ACC112 (cell line): ENCODE results near the gene SPATA13.

ENCODE experiments used
- H2AFZ ChIP-seq: fragments of 200-600 bp; sonication (generic); one replicate; pipeline ENCODE4 v1.6.0; 2017; ENCODE audit warnings: antibody characterized with exemption, low read length; ENCODE audit not compliant: unreplicated experiment
- H3K27ac ChIP-seq: fragments of 200-600 bp; sonication (generic); 2 replicates; pipeline ENCODE4 v1.5.1; 2014; ENCODE audit warnings: low read depth, mild to moderate bottlenecking, antibody characterized with exemption, low read length, moderate library complexity
- H3K27me3 ChIP-seq: fragments of 200-600 bp; sonication (generic); 2 replicates; pipeline ENCODE4 v1.6.1; 2014; ENCODE audit warnings: mild to moderate bottlenecking, antibody characterized with exemption, low read length, moderate library complexity, mixed read lengths; ENCODE audit not compliant: insufficient read depth
- H3K36me3 ChIP-seq: fragments of 200-600 bp; sonication (generic); 2 replicates; pipeline ENCODE4 v1.6.1; 2016; ENCODE audit warnings: mild to moderate bottlenecking, antibody characterized with exemption, low read length, moderate library complexity, mixed read lengths; ENCODE audit not compliant: insufficient read depth
- H3K4me1 ChIP-seq: fragments of 200-600 bp; sonication (generic); one replicate; pipeline ENCODE4 v1.6.1; 2016; ENCODE audit warnings: low read length, mixed read lengths; ENCODE audit not compliant: insufficient read depth, unreplicated experiment, control insufficient read depth
- H3K4me3 ChIP-seq: fragments of 200-600 bp; sonication (generic); 2 replicates; pipeline ENCODE4 v1.5.1; 2014; ENCODE audit warnings: mild to moderate bottlenecking, low read depth, low read length
- H3K79me2 ChIP-seq: fragments of 200-600 bp; sonication (generic); one replicate; pipeline ENCODE4 v1.6.0; 2016; ENCODE audit warnings: low read length; ENCODE audit not compliant: control insufficient read depth, unreplicated experiment, insufficient read depth

Gene SPATA13

DNA sequence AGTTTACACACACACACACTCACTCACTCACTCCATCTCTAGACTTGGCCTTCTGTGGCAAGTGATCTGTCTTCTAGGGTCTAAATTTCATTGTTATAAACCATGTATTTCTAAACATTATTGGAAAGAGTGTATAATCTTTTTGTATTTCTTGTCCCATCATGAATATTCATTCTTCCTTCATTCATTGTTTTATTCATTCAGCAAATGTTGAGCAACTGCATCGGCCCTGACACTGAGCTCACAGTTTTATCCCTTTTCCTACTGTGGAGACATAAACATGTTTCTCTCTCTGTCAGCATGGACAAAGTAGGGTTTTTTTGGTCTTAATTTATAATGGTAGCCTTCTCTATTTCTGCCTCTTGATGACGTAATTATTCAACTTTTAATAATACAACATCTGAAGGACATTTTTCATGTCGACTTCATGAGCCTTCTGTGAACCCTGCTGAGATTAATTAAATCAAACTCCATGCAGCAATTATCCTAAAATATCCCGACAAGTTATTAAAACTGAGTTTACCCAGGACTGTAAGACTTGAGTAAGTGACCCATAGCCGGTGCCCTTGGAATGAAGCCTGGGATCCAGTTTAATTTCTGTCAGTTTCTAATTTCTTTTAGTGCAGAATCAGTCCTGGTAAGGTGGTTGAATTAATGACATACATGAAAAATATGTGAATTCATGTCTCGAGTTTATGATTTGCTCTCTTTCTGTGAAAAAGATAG, 7.3 kb downstream of the SPATA13 start:
- no peaks in the 10 kb centered on the region for H3K36me3 ChIP-seq
- H3K27me3 ChIP-seq: no peaks in the 10 kb centered on the region
- no peaks in the 10 kb centered on the region for H3K79me2 ChIP-seq
- H3K4me3 ChIP-seq: peak overlapping the region; percentile 47; the same call in 1 of the 2 replicates
- H3K27ac ChIP-seq: no peak overlapping the region
- no peak overlapping the region for H2AFZ ChIP-seq
- peaks cover 5% of the 10 kb centered on the region for H3K4me1 ChIP-seq

GRCh38 chr13:24168392-24168750, 7.9 kb downstream of the SPATA13 start:
- Histone ChIP-seq H3K4me1 (peaks cover 5% of the 10 kb centered on the region), H3K79me2 (no peaks in the 10 kb centered on the region), H2AFZ (no peak overlapping the region), H3K27ac (no peak overlapping the region), H3K36me3 (no peaks in the 10 kb centered on the region), H3K27me3 (no peaks in the 10 kb centered on the region), H3K4me3 (peak overlapping the region; percentile 47; the same call in 1 of the 2 replicates)

- no peak overlapping the region for H3K27ac ChIP-seq
- no peaks in the 10 kb centered on the region for H3K27me3 ChIP-seq
- no peak overlapping the region for H3K4me3 ChIP-seq
- H3K36me3 ChIP-seq: no peaks in the 10 kb centered on the region
- H3K79me2 ChIP-seq: no peaks in the 10 kb centered on the region
- peaks cover 5% of the 10 kb centered on the region for H3K4me1 ChIP-seq
- no peak overlapping the region for H2AFZ ChIP-seq
Measured at GRCh38 chr13:24168979-24169378, 8.5 kb downstream of the SPATA13 start.

DNA sequence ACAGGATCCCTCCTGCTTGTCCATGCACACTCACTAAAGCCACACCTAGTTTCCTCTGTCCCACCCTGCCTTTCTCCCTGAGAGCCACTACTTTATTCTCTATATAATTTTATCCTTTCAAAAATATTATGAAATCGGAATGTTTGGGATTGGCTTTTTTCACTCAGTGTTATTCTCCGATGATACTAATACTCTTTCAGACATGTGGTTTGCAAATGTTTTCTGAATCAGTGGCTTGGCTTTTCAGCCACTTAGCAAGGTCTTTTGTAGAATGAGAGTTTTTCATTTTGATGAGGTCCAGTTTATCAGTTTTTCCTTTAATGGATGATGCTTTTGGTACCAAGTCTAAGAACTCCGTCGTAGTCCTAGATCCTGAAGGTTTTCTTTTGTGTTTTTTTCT, 11.6 kb downstream of the SPATA13 start:
- no peaks in the 10 kb centered on the region for H3K36me3 ChIP-seq
- no peaks in the 10 kb centered on the region for H3K79me2 ChIP-seq
- H2AFZ ChIP-seq: no peak overlapping the region

GRCh38 chr13:24173795-24174194, 13.3 kb downstream of the SPATA13 start:
- Histone ChIP-seq H2AFZ (no peak overlapping the region), H3K79me2 (no peaks in the 10 kb centered on the region), H3K36me3 (no peaks in the 10 kb centered on the region), H3K4me3 (no peak overlapping the region), H3K27me3 (no peaks in the 10 kb centered on the region), H3K4me1 (no peaks in the 10 kb centered on the region), H3K27ac (no peak overlapping the region)

More for the DNA sequence above, 11.6 kb downstream of the SPATA13 start:
- Histone ChIP-seq H3K27me3 (no peaks in the 10 kb centered on the region), H3K4me3 (no peak overlapping the region), H3K4me1 (peaks cover 5% of the 10 kb centered on the region), H3K27ac (no peak overlapping the region)

GRCh38 chr13:24175847-24176246, 15.3 kb downstream of the SPATA13 start:
- H3K79me2 ChIP-seq: no peaks in the 10 kb centered on the region
- peaks cover under 1% of the 10 kb centered on the region for H3K4me1 ChIP-seq
- no peak overlapping the region for H3K4me3 ChIP-seq
- H3K36me3 ChIP-seq: no peaks in the 10 kb centered on the region
- no peak overlapping the region for H3K27ac ChIP-seq
- H2AFZ ChIP-seq: no peak overlapping the region
- H3K27me3 ChIP-seq: no peaks in the 10 kb centered on the region

GRCh38 chr13:24176351-24177101, 16.0 kb downstream of the SPATA13 start:
- Histone ChIP-seq H3K27ac (no peak overlapping the region), H3K27me3 (no peaks in the 10 kb centered on the region), H3K36me3 (no peaks in the 10 kb centered on the region), H3K79me2 (no peaks in the 10 kb centered on the region), H3K4me3 (no peak overlapping the region), H2AFZ (no peak overlapping the region), H3K4me1 (peaks cover 4% of the 10 kb centered on the region)

GRCh38 chr13:24178847-24179485, 18.4 kb downstream of the SPATA13 start:
- H2AFZ ChIP-seq: no peak overlapping the region
- no peaks in the 10 kb centered on the region for H3K36me3 ChIP-seq
- H3K27ac ChIP-seq: no peak overlapping the region
- H3K4me1 ChIP-seq: peaks cover 4% of the 10 kb centered on the region
- H3K79me2 ChIP-seq: no peaks in the 10 kb centered on the region
- H3K27me3 ChIP-seq: no peaks in the 10 kb centered on the region
- H3K4me3 ChIP-seq: no peak overlapping the region

DNA sequence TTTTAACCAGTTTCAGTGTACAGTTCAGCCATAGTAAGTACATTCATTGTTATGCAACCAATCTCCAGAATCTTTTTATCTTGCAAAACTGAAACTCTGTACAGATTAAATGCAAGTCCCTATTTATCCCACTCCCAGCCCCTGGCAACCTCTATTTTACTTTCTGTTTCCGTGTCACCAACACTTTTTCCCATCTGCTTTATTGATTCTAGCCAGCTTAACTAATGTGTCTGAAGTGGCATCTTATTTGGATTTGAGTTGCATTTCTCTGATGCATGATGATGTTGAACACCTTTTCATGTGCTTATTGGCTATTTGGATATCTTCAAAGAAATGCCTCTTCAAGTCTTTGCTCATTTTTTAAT, 18.9 kb downstream of the SPATA13 start:
- no peak overlapping the region for H3K4me3 ChIP-seq
- H3K79me2 ChIP-seq: no peaks in the 10 kb centered on the region
- H3K4me1 ChIP-seq: peaks cover 4% of the 10 kb centered on the region
- H3K36me3 ChIP-seq: no peaks in the 10 kb centered on the region
- H2AFZ ChIP-seq: no peak overlapping the region
- H3K27ac ChIP-seq: no peak overlapping the region
- H3K27me3 ChIP-seq: no peaks in the 10 kb centered on the region

GRCh38 chr13:24180750-24181377, 20.3 kb downstream of the SPATA13 start:
- Histone ChIP-seq H3K4me1 (peaks cover 4% of the 10 kb centered on the region), H3K36me3 (no peaks in the 10 kb centered on the region), H3K79me2 (no peaks in the 10 kb centered on the region), H3K27me3 (no peaks in the 10 kb centered on the region), H2AFZ (no peak overlapping the region), H3K4me3 (no peak overlapping the region), H3K27ac (no peak overlapping the region)
